GM21737 (cell line): ENCODE data around the gene HIVEP3.
A peak's percentile ranks its signal among the peaks of the same experiment; 100 is the strongest.

Source experiments
- ATAC-seq: cut with Tn5 transposase; IDR thresholded peaks from one replicate; pipeline ENCODE4 v1.9.1; 2021; ENCODE audit warnings: mild to moderate bottlenecking, moderate library complexity; ENCODE audit not compliant: unreplicated experiment

HIVEP3 gene

DNA sequence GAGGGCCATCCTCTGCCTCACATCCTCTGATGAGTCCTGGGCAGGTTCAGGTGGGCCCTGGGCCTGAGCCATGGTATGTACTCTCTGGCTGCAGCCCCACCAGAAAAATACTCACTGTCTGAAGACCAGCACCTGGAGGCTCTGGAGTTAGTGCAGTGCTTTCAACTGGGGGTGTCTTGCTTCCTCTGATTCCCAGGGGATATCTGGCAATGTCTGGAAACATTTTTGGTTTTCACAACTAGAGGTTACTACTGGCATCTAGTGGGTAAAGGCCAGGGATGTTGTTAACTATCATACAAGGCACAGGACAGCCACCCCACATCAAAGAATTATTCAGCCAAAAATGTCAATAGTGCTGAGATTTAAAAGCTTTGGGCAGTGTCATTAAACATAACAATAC lies 152.7 kb downstream of the HIVEP3 start:
- no peak for ATAC-seq

DNA sequence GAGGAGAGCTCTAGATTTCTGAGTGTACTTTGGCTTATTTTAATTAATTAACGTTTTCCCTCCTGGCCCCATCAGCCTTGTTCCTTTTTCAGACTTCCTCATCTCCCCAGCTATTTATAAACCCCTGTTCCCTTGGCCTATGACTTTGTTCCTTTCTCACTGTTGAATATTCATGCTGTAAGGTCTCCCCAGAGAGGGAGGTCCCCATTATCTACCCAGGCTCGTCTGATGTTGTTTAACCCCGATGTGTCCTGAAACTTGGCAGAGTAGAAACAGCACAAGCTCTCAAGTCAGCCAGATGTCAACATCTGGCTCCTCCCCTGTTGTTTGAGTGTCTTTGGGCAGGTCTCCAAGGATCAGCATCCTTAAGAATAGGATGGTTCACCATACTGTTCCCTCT lies 153.6 kb downstream of the HIVEP3 start:
- ATAC-seq, result no peak

DNA sequence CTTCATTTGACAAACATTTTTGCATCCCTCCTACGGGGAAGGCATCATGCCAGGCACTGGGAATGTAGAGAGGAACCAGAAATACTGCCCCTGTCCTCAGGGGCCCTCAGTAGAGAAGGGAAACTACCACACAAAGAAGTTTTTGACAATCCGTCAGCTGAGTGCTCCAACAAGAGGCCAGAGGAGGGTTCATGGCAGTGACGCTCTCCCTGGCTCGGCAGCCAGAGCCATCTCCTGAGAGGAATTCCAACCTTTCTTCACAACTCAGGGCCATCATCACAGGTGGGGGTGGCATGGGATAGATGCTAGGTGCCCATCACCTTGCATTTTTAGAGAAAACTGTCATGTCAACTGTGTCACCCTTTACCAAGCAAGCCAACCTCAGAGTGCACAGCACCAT lies 154.1 kb downstream of the HIVEP3 start:
- ATAC-seq, result no peak

DNA sequence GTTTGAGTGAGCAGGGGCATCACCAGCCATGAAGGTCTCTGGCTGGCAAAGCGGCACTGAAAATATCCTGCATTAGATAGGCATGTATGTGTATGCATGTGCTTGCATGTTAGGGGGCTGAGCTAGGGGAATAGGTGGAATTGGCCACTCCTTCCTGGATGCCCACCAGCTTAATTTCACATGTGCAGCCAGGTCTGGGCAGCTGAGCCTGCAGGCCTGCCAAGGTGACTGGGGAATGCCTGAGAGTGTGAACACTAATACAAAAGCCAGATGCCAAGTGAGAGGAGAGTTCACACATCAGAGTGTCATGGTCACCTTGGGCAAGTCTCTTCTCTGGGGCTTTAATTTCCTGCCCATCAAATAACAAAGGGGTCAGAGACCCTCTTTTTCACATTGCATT lies 155.9 kb downstream of the HIVEP3 start:
- no peak for ATAC-seq

DNA sequence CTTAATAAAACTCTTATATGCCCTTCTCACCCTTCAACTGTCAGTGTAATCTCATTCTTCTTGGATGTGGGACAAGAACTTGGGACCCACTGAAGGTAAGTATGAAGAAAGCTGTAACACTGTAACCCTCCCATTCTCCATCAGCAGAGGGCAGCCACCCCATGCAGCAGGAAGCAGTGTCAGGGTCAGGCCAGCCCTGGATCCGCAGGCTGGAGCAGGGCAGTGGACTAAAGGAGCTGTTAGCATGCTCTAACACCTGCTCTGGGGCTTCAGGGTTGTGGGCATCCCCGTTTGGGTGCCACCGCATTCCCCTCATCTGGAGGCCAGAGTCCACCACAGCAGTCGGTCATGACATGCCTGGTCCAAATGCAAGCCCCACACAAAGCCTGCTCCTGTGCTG lies 156.5 kb downstream of the HIVEP3 start:
- no peak for ATAC-seq

DNA sequence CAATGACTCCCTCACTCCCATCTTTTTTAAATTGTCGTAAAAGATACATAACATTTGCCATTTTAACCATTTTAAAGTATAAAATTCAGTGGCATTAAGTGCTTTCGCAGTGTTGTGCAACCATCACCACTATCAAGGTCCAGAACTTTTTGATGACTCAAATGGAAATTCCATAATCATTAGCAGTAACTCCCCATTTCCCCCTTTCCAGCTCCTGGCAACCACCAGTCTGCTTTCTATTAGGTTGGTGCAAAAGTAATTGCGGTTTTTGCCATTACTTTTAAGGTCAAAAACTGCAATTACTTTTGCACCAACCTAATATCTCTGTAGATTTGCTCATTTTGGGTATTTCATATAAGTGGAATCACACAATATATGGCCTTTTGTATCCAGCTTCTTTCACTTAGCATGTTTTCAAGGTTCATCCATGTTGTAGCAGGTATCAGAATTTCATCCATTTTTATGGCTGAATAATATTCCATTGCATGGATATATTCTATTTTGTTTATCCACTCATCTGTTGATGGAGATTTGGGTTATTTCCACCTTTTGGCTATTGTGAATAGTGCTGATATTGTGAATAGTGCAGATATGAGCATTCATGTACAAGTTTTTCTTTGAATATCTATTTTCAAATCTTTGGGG lies 159.7 kb downstream of the HIVEP3 start:
- ATAC-seq, result no peak

DNA sequence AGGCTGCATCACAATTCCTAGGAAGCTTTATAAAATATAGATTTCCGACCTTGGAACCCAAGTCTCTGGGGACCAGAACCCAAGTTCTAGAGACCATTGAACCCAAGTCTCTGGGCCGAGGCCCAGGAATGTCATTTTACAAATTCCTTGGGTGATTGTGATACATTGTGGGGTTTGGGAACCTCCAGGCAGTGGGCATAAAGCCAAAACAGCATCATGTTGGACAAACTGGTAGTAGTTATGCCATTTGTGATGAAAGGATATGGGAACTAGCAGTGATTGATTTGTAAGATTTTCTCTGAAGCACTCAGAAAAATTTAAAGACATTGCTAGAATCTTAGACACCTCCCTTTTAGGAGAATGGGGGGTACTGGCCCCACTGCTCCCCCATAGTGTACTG lies 160.2 kb downstream of the HIVEP3 start:
- ATAC-seq, result no peak

DNA sequence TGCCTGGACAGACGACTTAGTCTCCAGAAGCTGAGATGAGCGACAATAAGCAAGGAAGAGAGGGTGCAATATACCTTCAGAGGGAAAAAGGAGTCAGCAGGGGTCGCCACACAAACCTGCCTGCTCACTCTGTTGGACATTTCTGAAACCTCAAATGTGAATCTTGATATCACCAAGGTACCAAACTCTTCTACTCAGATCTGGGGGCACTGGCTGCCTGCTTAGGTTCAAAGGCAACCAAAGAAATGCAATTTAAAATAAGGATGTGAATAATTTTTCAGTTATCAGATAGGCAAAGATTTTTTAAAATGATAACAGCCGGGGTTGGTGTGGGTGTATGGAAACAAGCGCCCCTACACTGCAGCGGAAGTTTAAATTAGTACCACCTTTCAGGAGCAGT lies 164.2 kb downstream of the HIVEP3 start:
- no peak for ATAC-seq

DNA sequence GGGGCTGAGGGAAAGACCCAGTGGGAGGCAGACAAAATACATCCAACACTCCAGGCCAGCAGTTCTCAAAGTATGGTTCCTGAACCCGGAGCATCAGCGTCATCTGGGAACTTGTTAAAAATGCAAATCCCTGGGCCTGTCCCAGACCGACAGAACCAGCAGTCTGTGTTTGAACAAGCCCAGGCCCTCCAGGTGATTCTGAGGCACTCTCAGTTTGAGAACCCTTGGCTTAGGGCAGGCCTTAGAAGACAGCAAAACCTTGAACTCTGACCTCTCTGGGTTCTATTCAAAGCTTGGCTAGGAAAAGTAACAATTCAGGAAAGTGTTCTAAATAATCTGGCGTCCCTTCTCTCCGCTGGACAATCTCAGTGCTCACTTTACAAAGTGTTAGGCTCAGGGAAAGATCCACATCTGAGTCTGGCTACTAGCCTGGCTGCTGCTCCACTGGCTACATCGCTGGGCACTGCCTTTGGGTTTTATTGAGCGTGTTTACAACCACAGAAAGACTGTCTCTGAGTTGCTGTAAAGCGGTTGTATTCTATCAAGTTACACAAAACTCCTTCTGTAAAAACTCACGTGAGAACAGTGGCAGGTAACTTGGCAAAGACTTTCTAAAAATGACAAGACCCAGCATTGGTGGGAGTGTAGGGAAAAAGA lies 166.1 kb downstream of the HIVEP3 start:
- ATAC-seq, result peak; percentile 21

DNA sequence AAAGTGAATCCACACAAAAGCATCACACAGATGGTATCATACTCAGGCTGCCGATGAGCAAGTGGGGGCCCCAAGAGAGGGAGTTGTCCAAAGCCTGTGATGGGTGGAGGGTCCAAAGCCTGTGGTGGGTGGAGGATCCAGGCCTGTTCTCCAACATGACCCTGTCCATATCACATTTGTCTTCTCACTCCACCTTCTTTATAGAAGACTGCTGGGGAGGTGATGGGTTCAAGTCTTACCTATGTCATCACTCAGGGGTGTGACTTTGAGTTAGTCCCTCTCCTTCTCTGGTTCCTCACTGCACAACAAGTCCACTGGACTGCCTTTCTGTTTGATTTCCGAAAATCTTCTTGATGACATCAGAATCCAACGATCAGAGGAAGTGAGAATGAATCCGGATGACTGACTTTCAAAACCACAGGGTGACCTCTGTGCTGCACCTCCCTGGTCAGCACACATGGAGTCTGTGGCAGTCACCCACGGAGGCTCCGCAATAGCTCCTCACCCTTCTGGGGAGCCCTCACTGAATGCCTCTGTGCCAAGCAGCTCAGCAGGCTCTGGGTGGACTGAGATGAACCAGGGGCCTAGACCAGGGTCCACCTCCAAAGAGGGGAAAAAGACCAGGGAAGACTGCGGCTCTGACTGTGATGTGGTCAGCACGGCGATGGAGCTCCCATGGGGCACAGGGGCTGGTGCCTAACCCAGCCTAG lies 166.8 kb downstream of the HIVEP3 start:
- peak; percentile 39 for ATAC-seq

DNA sequence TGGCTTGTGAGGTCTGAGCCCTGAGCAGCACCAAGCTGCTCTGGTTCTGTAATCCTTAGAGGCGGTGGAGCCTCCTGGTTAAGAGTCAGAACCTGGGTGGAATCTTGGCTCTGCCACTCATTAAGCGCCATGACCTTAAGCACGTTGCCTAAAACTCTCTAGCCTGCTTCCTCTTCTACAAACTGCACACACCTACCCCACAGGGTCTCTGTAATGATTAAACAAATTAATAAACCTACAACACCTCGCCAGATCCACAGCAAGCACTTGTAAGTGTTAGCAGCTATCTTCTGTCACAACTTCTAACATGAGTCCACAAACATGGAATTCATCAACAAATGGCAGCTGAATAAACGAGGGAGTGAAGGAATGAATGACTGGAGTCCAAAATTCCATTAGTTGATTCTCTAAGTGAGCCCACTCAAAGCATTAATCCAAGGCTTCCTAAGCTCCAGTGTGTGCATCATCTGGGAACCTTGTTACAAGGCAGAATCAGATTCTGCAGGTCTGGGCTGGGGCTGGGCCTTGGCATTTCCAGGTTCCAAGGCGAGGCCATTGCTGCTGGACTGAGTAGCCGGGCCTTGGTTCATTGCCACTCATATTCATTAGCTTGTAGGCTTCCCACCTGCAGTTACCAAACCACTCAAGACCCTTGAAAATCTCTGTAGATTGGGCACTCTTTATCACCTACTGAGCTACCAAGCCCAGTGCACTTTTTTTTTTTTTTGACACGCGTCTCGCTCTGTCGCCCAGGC lies 168.6 kb downstream of the HIVEP3 start:
- ATAC-seq, result no peak

DNA sequence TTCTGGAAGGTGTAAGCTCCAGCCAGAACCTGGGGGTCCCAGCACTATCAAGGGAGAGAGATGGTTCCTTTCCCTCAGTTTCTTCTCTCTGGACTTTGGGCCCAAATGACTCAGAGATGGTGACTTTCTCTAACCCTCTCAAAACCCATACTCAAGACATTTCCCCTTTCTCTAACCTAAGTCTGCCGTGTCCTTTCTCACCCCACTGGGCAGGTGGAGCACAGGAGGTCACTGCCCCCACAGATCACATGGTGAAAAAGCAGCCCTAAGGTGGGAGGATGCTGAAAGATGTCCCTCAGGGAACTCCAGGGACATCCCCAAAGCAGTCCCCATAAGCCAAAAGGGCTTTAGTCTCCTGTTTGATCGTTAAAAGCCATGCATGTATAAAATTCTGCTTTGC lies 173.7 kb downstream of the HIVEP3 start:
- peak; percentile 37 for ATAC-seq

DNA sequence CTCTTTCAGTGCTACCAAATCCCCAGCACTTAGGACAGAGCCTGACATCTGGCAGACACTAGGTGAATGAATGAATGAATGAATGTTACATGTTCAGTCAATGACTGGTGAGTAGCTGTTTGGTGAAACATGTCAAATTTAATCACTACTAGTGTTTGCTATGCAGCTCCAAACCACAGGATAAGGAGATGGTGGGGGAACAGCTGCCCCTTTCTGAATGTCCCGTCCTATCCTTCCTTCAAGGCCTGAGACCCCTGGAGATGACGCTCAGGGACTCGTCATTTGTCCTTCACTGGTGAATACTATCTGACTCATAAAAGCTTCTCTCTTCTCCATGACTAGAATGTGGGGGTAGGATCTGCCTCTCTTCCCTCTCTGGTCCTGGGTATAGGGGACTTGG lies 175.4 kb downstream of the HIVEP3 start:
- no peak for ATAC-seq

DNA sequence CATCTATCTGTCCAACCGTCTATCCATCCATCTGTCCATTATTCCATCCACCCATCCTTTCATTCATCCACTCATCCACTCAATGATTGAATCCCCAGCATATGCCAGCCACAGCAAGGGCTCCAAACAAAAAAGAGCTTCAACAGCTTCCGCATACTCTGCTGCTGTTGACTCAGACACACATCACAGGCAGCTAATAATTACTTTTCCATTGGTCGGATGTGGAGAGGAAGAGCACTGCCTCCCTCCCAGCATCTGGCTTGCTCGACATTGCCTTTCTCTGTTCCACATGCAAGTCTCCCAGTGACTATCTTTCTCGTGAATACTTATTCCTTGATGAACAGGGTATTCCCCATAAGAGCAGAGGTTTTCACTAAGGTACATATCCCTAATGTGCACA lies 176.5 kb downstream of the HIVEP3 start:
- ATAC-seq, result no peak

DNA sequence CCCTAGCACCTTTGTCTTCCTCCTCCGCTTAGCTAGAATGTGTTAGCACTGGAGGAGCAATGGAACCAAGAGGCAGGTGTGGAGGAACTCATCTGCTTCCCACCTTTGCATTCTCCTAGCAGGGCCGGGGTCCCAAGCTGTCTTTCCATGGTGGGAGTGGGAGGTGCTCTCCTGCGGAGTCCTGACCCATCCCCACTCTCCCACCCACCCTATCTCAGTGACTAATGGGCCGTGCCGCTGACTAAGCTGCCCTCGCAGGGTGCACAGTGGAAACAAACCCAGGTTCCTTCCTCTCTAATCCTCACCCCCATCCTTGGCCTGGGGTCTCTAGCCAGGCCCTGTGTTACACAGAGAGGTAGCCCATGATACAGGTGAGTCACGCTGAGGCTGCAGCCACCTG lies 177.5 kb downstream of the HIVEP3 start:
- ATAC-seq, result no peak

DNA sequence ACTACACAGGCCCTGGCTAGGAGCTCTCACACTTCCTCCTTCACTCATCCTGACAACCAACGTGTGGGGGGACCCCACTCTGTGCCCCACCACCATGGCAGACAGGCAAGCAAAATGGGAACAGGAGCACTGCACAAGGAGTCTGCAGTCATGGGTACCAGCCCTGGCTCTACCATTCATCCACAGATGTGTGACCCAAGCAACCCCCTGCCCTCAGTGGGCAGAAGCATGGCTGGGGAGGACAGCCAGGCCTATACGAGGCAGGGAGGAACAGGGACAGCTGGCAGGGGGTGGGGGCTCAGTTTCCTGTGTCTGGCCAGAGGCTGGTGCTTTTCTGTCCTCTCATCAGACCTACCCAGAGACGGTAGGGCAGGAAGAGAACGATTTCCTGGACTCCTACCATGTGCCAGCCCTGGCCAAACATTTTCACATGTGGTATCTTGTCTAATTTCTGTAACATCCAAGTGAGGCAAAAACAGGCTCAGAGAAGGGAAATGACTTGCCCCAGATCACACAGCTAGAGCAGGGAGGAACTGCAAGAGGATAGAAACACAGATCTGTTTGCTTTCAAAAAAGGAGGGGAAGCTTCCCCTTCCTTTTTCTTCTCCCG lies 178.0 kb downstream of the HIVEP3 start:
- no peak for ATAC-seq

DNA sequence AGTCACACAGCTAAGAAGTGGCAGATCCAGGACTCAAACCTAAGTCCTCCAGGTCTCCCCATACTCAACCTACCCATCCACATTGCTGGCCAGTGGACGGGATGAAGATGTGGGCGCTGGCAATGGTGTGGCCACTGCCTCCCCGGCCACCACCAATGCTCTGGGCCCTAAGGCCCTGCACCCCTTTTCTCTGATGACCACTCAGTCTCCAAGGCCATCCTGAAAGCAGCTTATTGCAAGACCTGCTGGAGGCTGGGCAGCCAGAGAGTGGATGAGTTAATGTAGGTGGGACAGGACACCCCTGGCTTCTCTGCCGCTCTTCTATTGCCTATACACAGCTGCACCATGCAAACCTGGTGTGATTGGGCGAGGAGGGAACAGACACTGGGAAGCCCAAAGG lies 178.7 kb downstream of the HIVEP3 start:
- ATAC-seq, result no peak

DNA sequence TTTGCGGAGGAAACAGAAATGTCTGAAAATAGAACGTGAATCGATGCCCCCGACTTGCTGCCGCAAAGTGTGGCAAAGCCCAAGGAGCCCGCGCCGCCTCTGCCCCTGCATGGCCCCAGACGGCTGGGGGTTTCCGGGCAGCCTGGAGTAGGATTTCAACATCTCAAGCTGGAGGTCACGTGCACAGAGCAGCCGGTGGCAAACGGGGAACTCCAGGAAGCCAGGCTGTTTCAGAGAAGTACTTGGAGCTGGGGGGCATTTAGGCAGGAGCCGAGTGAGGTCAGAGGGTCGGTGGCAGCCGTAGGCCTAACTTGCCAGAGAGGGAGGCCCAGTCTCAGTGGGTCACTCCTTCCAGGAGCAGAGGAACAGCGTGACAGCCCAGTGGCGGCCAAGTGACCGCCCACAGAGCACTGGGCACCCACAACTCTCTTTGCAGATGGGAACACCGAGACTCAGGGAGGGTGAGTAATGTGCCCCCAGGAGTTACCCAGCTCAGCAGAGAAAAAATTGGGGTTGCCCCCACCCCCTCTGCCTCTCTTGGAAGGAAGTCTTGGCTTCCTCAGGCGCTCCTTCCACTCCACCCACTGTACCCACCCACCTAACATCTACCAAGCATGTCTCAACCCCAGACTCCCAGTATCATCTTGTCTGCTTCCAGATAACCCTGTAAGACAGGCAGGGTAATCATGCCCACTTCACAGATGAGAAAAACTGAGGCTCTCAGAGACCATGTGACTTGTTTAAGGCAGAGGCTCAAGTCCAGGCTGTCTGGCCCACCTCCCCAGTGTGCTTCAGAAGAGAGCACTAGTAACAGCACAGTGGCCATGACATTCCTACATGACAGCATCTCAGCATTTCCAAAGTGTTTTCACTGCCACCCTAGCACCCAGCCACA lies 179.4 kb downstream of the HIVEP3 start:
- peak; percentile 54 for ATAC-seq

DNA sequence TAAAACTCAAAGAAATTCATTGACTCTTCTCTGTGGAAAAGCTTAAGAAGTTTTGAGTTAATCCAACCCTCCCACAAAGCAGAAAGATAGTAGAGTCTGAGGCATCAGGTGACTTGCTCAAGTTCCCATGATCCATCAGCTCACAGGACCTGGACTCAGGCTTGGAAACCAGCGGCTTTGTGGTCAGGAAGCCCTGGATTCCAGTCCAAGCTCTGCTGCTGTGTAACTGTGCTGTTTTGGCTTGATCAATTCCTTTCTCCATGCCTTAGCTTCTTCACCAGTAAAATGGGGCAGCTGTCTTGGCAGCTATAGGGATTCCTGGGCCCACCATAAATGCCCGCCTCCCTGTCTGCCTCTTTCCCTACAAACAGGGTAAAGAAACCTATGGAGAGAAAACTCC lies 180.2 kb downstream of the HIVEP3 start:
- ATAC-seq, result no peak

DNA sequence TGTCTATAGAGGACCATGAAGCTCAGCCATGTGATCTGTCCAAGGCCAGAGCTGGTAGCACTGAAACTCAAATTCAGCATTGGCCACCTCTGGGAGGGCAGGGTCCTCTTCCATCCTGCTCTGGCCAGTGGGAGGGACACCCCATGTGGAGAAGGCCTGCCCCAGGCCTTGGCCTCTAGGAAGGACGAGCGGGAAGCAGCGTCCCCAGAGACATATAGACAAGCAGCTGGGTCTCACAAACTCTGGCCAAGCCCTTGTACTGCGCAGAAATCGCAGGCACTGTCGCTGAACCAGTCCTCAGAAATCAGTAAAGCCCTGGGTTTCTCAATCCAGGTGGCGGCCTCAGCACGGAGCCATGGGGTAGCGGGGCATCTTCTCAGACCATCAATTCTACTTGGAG lies 180.7 kb downstream of the HIVEP3 start:
- no peak for ATAC-seq
